CD4-positive, alpha-beta T cell (primary cell): ENCODE data around the gene EPHX1. TPM values are rescaled to one million over a fixed set of nuclear protein-coding genes. Genes with fewer than 3 reads are reported as not detected.

Experiments
- ATAC-seq: fragments of 200-7000 bp; cut with Tn5 transposase; one replicate; pipeline ENCODE4 v1.10.0; 2022; ENCODE audit warnings: mild to moderate bottlenecking; ENCODE audit not compliant: poor library complexity
- CTCF ChIA-PET: fragments of 350-600 bp; sonication (Branson Sonifier 250); formaldehyde crosslinking; loops from one replicate; lab custom pipeline; 2021; ENCODE audit warnings: antibody characterized with exemption, inconsistent platforms; lab: Charles Lee
- POLR2A ChIA-PET: fragments of 350-600 bp; sonication (Branson Sonifier 250); formaldehyde crosslinking; loops from one replicate; lab custom pipeline; 2021; ENCODE audit warnings: antibody characterized with exemption, inconsistent platforms; lab: Charles Lee
- DNase-seq, 14 experiments: peaks; one replicate each; pipeline ENCODE4 v3.0.0-alpha.2; 2013 to 2020; ENCODE audit warnings: mixed read lengths in 2 of 14
- H3K27ac ChIP-seq, 2 donors: one replicate each; pipeline versions ENCODE4 v1.5.1 to v1.7.0; 2013; ENCODE audit warnings: low read length in 2 of 2, low read depth in 1 of 2, mild to moderate bottlenecking in 1 of 2
- H3K27me3 ChIP-seq, 2 experiments: 1 replicate in 1 of 2; 2 replicates in 1 of 2; pipeline versions ENCODE4 v1.6.1 to v1.7.0; 2013; ENCODE audit warnings: low read length in 2 of 2, control low read depth in 1 of 2, mild to moderate bottlenecking in 1 of 2, moderate library complexity in 1 of 2; ENCODE audit not compliant: insufficient read depth in 2 of 2, control insufficient read depth in 1 of 2
- H3K36me3 ChIP-seq: one replicate; pipeline ENCODE4 v1.6.1; 2013; ENCODE audit warnings: low read length, control low read depth; ENCODE audit not compliant: insufficient read depth
- H3K4me1 ChIP-seq: one replicate; pipeline ENCODE4 v1.6.1; 2013; ENCODE audit warnings: low read length, control low read depth; ENCODE audit not compliant: insufficient read depth
- H3K4me3 ChIP-seq: one replicate; pipeline ENCODE4 v1.5.1; 2013; ENCODE audit warnings: mild to moderate bottlenecking, low read length, moderate library complexity
- H3K9me3 ChIP-seq, 2 experiments: 1 replicate in 1 of 2; 2 replicates in 1 of 2; pipeline versions ENCODE4 v1.6.1 to v1.7.0; 2013; ENCODE audit warnings: low read length in 2 of 2, mild to moderate bottlenecking in 2 of 2, control low read depth in 1 of 2, moderate library complexity in 1 of 2; ENCODE audit not compliant: control insufficient read depth in 1 of 2, insufficient read depth in 1 of 2
- H3K27ac Mint-ChIP-seq: one replicate; pipeline ENCODE4 v1.8.0; 2020; ENCODE audit warnings: mixed read lengths
- H3K27me3 Mint-ChIP-seq: one replicate; pipeline ENCODE4 v1.8.0; 2021; ENCODE audit warnings: mixed read lengths
- H3K36me3 Mint-ChIP-seq: one replicate; pipeline ENCODE4 v1.8.0; 2021; ENCODE audit warnings: low read depth, mixed read lengths
- H3K4me1 Mint-ChIP-seq: one replicate; pipeline ENCODE4 v1.8.0; 2021; ENCODE audit warnings: low read depth, mixed read lengths
- H3K4me3 Mint-ChIP-seq: one replicate; pipeline ENCODE4 v1.8.0; 2020; ENCODE audit warnings: mild to moderate bottlenecking, mixed read lengths
- H3K9me3 Mint-ChIP-seq: one replicate; pipeline ENCODE4 v1.8.0; 2020; ENCODE audit warnings: mixed read lengths
- CTCF ChIP-seq: fragments of 200-600 bp; IDR thresholded peaks from one replicate; pipeline ENCODE4 v1.8.0; 2022; ENCODE audit warnings: antibody characterized with exemption, mild to moderate bottlenecking
- intact Hi-C, 2 experiments: fragments of 100-400 bp; cut with DNase I in 1 of 2; cut with micrococcal nuclease in 1 of 2; formaldehyde crosslinking; loops; one replicate each; pipeline versions ENCODE4 v1.15.1 to v1.9.0; 2023 to 2025; cut with DNase I, micrococcal nuclease
- total RNA-seq, 174 experiments: library from RNA in 2 of 174; stranded (reverse) in 2 of 174; gene quantifications; one replicate each; pipeline ENCODE4 v1.2.3 and lab custom pipeline; 2021 to 2026

The EPHX1 gene
- total RNA-seq, 2 experiments from 2014 or later: 0.34 to 0.47 TPM

GRCh38 chr1:225883616-225884265 is 73.8 kb downstream of the EPHX1 start:
- no peaks in the 10 kb centered on the region for H3K27me3 Mint-ChIP-seq
- peak overlapping the region; percentile 97 for H3K4me3 Mint-ChIP-seq
- H3K4me3 ChIP-seq: peak overlapping the region; percentile 74
- DNase-seq: no peak
- CTCF ChIA-PET: interaction anchor here (1.0 to 3.8 kb wide), 6 partner anchors 12 to 106 kb away, joined by 3 to 21 read pairs (median 8); partner anchors contain the start of gene SRP9
- ATAC-seq: no peak
- peak overlapping the region; percentile 86 for H3K27ac Mint-ChIP-seq
- peak overlapping the region in 1 of 2 donors; percentile 23 for H3K27ac ChIP-seq
- peaks cover 9% of the 10 kb centered on the region for H3K36me3 ChIP-seq
- H3K4me1 ChIP-seq: peaks cover 40% of the 10 kb centered on the region
- intact Hi-C loops: loop anchor here (5.0 to 10.0 kb wide), 2 partner anchors 94 to 181 kb away; partner anchors contain the start of gene H3-3A (in 1 of the 2)
- H3K9me3 ChIP-seq: no peaks in the 10 kb centered on the region
- peaks cover 36% of the 10 kb centered on the region for H3K36me3 Mint-ChIP-seq
- no peaks in the 10 kb centered on the region for H3K9me3 Mint-ChIP-seq
- H3K4me1 Mint-ChIP-seq: peaks cover 34% of the 10 kb centered on the region
- TF ChIP-seq CTCF: no peak
- no peaks in the 10 kb centered on the region for H3K27me3 ChIP-seq
- POLR2A ChIA-PET: interaction anchor here (0.9 to 13.0 kb wide), 15 partner anchors 12 to 456 kb away, joined by 3 to 427 read pairs (median 14); partner anchors contain the start of genes H3-3A, LBR, PYCR2 and SRP9

DNA sequence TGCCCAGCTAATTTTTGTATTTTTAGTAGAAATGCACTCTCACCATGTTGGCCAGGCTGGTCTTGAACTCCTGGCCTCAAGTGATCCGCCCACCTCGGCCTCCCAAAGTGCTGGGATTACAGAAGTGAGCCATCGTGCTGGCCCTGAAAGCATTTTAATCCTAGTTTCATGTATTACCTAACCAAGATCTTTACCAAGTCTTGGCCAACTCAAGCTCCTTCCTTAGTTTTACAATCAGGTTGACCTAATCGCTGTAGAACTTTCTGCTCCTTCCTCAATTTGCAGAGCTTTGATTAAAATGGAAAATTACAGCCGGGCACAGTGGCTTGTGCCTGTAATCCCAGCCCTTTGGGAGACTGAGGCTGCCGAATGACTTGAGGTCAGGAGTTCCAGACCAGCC is 75.4 kb downstream of the EPHX1 start:
- Mint-ChIP-seq H3K27me3 (no peaks in the 10 kb centered on the region), H3K4me1 (peaks cover 25% of the 10 kb centered on the region), H3K36me3 (peaks cover 20% of the 10 kb centered on the region), H3K27ac (no peak overlapping the region), H3K4me3 (peak overlapping the region; percentile 34), H3K9me3 (no peaks in the 10 kb centered on the region)
- H3K27me3 ChIP-seq: no peaks in the 10 kb centered on the region
- H3K4me1 ChIP-seq: peaks cover 31% of the 10 kb centered on the region
- H3K27ac ChIP-seq: no peak overlapping the region
- POLR2A ChIA-PET: interaction anchor here (6.6 to 13.0 kb wide), 2 partner anchors 11 to 108 kb away, joined by 98 to 427 read pairs; partner anchors contain the start of gene SRP9
- DNase-seq (no peak), ATAC-seq (no peak)
- H3K4me3 ChIP-seq: no peak overlapping the region
- TF ChIP-seq CTCF: no peak
- H3K9me3 ChIP-seq: no peaks in the 10 kb centered on the region
- intact Hi-C loops: loop anchor here in 1 of 2 experiments (10.0 kb wide), 1 partner anchor 179 kb away; the partner anchor contains the start of gene H3-3A
- CTCF ChIA-PET: no interaction called here
- no peaks in the 10 kb centered on the region for H3K36me3 ChIP-seq

DNA sequence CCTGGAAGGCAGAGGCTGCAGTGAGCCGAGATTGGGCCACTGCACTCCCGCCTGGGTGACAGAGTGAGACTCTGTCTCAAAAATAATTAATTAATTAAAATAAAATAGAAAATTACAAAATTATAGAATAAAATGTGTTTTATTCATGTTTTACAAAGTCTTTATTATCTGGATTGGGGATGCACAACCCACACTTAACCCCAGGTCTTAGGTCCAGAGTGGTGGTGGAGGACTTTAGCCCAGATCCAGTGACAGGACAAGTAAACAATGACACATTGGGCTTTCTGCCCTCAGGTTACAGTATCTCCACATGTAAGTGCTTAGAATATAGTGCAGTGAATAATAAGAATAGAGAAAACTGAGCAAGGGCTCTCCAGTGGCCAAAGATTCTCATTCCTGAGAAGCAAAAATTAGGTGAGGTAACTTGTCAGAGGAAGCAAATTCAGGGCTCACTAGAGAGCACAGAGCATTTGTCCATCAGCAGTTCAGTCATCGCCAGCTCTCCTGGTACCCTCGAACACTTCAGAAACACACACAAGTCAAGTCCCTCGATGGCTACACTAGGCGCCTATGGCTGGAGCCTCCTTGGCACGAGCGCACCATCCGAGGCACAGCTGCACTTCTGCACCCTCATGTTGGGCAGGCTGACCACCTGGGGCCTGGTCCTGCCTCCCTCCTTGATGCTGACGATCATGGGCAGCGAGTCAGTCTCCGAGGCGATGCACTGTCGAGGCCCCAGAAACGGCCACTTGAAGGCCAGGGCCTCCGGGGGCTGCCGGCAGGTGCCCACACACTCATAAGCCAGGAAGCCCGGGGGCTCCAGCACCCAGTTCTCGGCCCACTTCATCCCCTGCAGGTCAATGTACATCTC is 76.5 kb downstream of the EPHX1 start:
- H3K4me1 Mint-ChIP-seq: peaks cover 22% of the 10 kb centered on the region
- H3K27me3 Mint-ChIP-seq: no peaks in the 10 kb centered on the region
- CTCF ChIA-PET: no interaction called here
- no peak for TF ChIP-seq CTCF
- H3K27ac Mint-ChIP-seq: no peak overlapping the region
- H3K4me1 ChIP-seq: peaks cover 31% of the 10 kb centered on the region
- no peak overlapping the region for H3K4me3 ChIP-seq
- DNase-seq (no peak), ATAC-seq (no peak)
- H3K36me3 ChIP-seq: no peaks in the 10 kb centered on the region
- intact Hi-C loops: loop anchor here in 1 of 2 experiments (10.0 kb wide), 1 partner anchor 178 kb away; the partner anchor contains the start of gene H3-3A
- POLR2A ChIA-PET: interaction anchor here (0.7 to 13.0 kb wide), 2 partner anchors 10 to 11 kb away, joined by 4 to 427 read pairs; no protein-coding TSS in a partner anchor
- peaks cover 10% of the 10 kb centered on the region for H3K36me3 Mint-ChIP-seq
- no peaks in the 10 kb centered on the region for H3K9me3 Mint-ChIP-seq
- peak overlapping the region; percentile 60 for H3K4me3 Mint-ChIP-seq
- no peak overlapping the region for H3K27ac ChIP-seq
- no peaks in the 10 kb centered on the region for H3K27me3 ChIP-seq
- no peaks in the 10 kb centered on the region for H3K9me3 ChIP-seq
